RWPE1 (cell line): ENCODE data around the gene ADA.
"Not testable (repeated sequence)": the region's sequence is repeated elsewhere in the genome, so short reads cannot be mapped to it uniquely, and the experiment has no call there.

ENCODE experiments used
- CTCF ChIA-PET: fragments of 350-600 bp; sonication (Branson Sonifier 250); formaldehyde crosslinking; extraction: SDS; loops from one replicate; lab custom pipeline; 2021; lab: Yijun Ruan, JAX
- POLR2A ChIA-PET: fragments of 400-600 bp; formaldehyde crosslinking; extraction: SDS; loops from one replicate; lab custom pipeline; 2020; ENCODE audit warnings: antibody characterized with exemption; ENCODE audit not compliant: low non-redundant PET; lab: Yijun Ruan, JAX
- DNase-seq: peaks from one replicate; pipeline ENCODE4 v3.0.0; 2012; ENCODE audit warnings: low spot score
- H3K27ac ChIP-seq: fragments of 450-650 bp; 2 replicates; pipeline ENCODE4 v1.5.1; 2017
- CTCF ChIP-seq: fragments of 450-650 bp; conservative IDR thresholded peaks from 2 replicates; pipeline ENCODE4 v1.5.1; 2017; ENCODE audit warnings: low read depth, mild to moderate bottlenecking

Gene ADA

GRCh38 chr20:44651684-44652423 is at the start of gene ADA:
ADA (minus strand) TSS chr20:44651699; CDS start chr20:44651607, 92 bp downstream.
- ChIA-PET CTCF (interaction anchor here (3.6 kb wide), 1 partner anchor 31 kb away, joined by 20 read pairs; no protein-coding TSS in a partner anchor), POLR2A (interaction anchor here (0.6 to 0.8 kb wide), 2 partner anchors 32 to 166 kb away, joined by 3 to 9 read pairs; no protein-coding TSS in a partner anchor)
- no peak for TF ChIP-seq CTCF
- H3K27ac ChIP-seq = peak within 1 kb of the TSS; percentile 93
- peak; percentile 77 for DNase-seq

GRCh38 chr20:44700306-44700705 is 48.8 kb upstream of the ADA start:
- TF ChIP-seq CTCF = no peak
- DNase-seq = no peak
- POLR2A ChIA-PET = no interaction called here
- CTCF ChIA-PET = interaction anchor here (1.5 kb wide), 1 partner anchor 15 kb away, joined by 3 read pairs; no protein-coding TSS in a partner anchor
- no peak overlapping the region for H3K27ac ChIP-seq

- H3K27ac ChIP-seq = no peak overlapping the region
- POLR2A ChIA-PET = no interaction called here
- DNase-seq = no peak
- no peak for TF ChIP-seq CTCF
- CTCF ChIA-PET = no interaction called here
Measured at GRCh38 chr20:44698351-44698750, 46.9 kb upstream of the ADA start.

GRCh38 chr20:44697041-44697440 is 45.5 kb upstream of the ADA start:
- POLR2A ChIA-PET = interaction anchor here (0.6 kb wide), 1 partner anchor 41 kb away, joined by 11 read pairs; no protein-coding TSS in a partner anchor

GRCh38 chr20:44696315-44696714 is 44.8 kb upstream of the ADA start:
- DNase-seq = no peak
- CTCF ChIA-PET = interaction anchor here (1.0 to 2.1 kb wide), 4 partner anchors 10 to 54 kb away, joined by 3 to 6 read pairs (median 4); no protein-coding TSS in a partner anchor
- POLR2A ChIA-PET = no interaction called here
- no peak overlapping the region for H3K27ac ChIP-seq
- no peak for TF ChIP-seq CTCF

More at GRCh38 chr20:44697041-44697440, 45.5 kb upstream of the ADA start:
- CTCF ChIA-PET = interaction anchor here (1.0 to 2.1 kb wide), 3 partner anchors 9 to 31 kb away, joined by 3 to 6 read pairs (median 3); no protein-coding TSS in a partner anchor
- DNase-seq, H3K27ac ChIP-seq: not testable (repeated sequence)

GRCh38 chr20:44695674-44696300 is 44.3 kb upstream of the ADA start:
- no peak for TF ChIP-seq CTCF
- ChIA-PET CTCF (interaction anchor here (1.1 to 2.1 kb wide), 2 partner anchors 10 to 55 kb away, joined by 5 to 6 read pairs; no protein-coding TSS in a partner anchor), POLR2A (no interaction called here)
- DNase-seq = no peak
- no peak overlapping the region for H3K27ac ChIP-seq
